Calu3 (cell line): Measurements from ENCODE around the gene LMX1A. TPM values are rescaled to one million over a fixed set of nuclear protein-coding genes. Genes with fewer than 3 reads are reported as not detected.

Experiments
- BruUV-seq: library from RNA; stranded (reverse); fragments of 400-500 nt; replicated peaks from 2 replicates; lab custom pipeline; 2021; lab: Mats Ljungman, UMichigan
- CTCF ChIA-PET: fragments of 300-600 bp; sonication (Branson Sonifier 250); formaldehyde crosslinking; loops from one replicate; lab custom pipeline; 2022; ENCODE audit warnings: antibody characterized with exemption; lab: Charles Lee
- DNase-seq: peaks from one replicate; pipeline ENCODE4 v3.0.0; 2022
- H3K27ac Mint-ChIP-seq: one replicate; pipeline ENCODE4 v1.8.0; 2022; ENCODE audit warnings: mixed read lengths; ENCODE audit not compliant: unreplicated experiment
- H3K27me3 Mint-ChIP-seq: one replicate; pipeline ENCODE4 v1.8.0; 2022; ENCODE audit warnings: mixed read lengths; ENCODE audit not compliant: unreplicated experiment
- H3K36me3 Mint-ChIP-seq: one replicate; pipeline ENCODE4 v1.8.0; 2022; ENCODE audit warnings: mild to moderate bottlenecking, moderate library complexity, mixed read lengths; ENCODE audit not compliant: insufficient read depth, unreplicated experiment
- H3K4me1 Mint-ChIP-seq: one replicate; pipeline ENCODE4 v1.8.0; 2022; ENCODE audit warnings: mild to moderate bottlenecking, low read depth, mixed read lengths; ENCODE audit not compliant: unreplicated experiment
- H3K4me3 Mint-ChIP-seq: one replicate; pipeline ENCODE4 v1.8.0; 2022; ENCODE audit warnings: mild to moderate bottlenecking, low read depth, moderate library complexity, mixed read lengths; ENCODE audit not compliant: unreplicated experiment
- H3K9me3 Mint-ChIP-seq: one replicate; pipeline ENCODE4 v1.8.0; 2022; ENCODE audit warnings: low read depth, mixed read lengths; ENCODE audit not compliant: unreplicated experiment
- CTCF ChIP-seq: fragments of 200-600 bp; IDR thresholded peaks from one replicate; pipeline ENCODE4 v1.8.0; 2022; ENCODE audit warnings: antibody characterized with exemption; ENCODE audit not compliant: unreplicated experiment
- intact Hi-C: fragments of 100-400 bp; cut with micrococcal nuclease; formaldehyde crosslinking; loops from one replicate; pipeline ENCODE4 v1.10.0; 2022; ENCODE audit not compliant: unreplicated experiment
- total RNA-seq: library from RNA; stranded (reverse); gene quantifications from 2 replicates; pipeline ENCODE4 v1.2.3, GENCODE V29; 2022

LMX1A gene
- total RNA-seq, 1 experiment from 2014 or later, result not detected

- no peak overlapping the region for H3K27ac Mint-ChIP-seq
- peaks cover 2% of the 10 kb centered on the region for H3K9me3 Mint-ChIP-seq
- H3K36me3 Mint-ChIP-seq, result no peaks in the 10 kb centered on the region
- no TSS peak for BruUV-seq
- peaks cover 92% of the 10 kb centered on the region for H3K27me3 Mint-ChIP-seq
- DNase-seq, result no peak
- TF ChIP-seq CTCF, result no peak
- H3K4me3 Mint-ChIP-seq, result no peak overlapping the region
- intact Hi-C loops, result no loop called here
- H3K4me1 Mint-ChIP-seq, result peaks cover 2% of the 10 kb centered on the region
- CTCF ChIA-PET, result interaction anchor here (1.7 kb wide), 1 partner anchor 12 kb away, joined by 4 read pairs; no protein-coding TSS in a partner anchor
These were observed 115.2 kb downstream of the LMX1A start for GRCh38 chr1:165241321-165241720.

GRCh38 chr1:165240492-165240891 is 116.0 kb downstream of the LMX1A start:
- H3K36me3 Mint-ChIP-seq, result no peaks in the 10 kb centered on the region
- BruUV-seq, result no TSS peak
- peaks cover 92% of the 10 kb centered on the region for H3K27me3 Mint-ChIP-seq

GRCh38 chr1:165239873-165240272 is 116.6 kb downstream of the LMX1A start:
- BruUV-seq, result no TSS peak
- no peak overlapping the region for H3K4me3 Mint-ChIP-seq

More at GRCh38 chr1:165240492-165240891, 116.0 kb downstream of the LMX1A start:
- no peak for TF ChIP-seq CTCF
- no peak overlapping the region for H3K27ac Mint-ChIP-seq
- H3K9me3 Mint-ChIP-seq, result peaks cover 2% of the 10 kb centered on the region
- H3K4me3 Mint-ChIP-seq, result no peak overlapping the region
- no peak for DNase-seq
- CTCF ChIA-PET, result interaction anchor here (1.7 kb wide), 1 partner anchor 13 kb away, joined by 4 read pairs; no protein-coding TSS in a partner anchor
- H3K4me1 Mint-ChIP-seq, result peaks cover 10% of the 10 kb centered on the region
- intact Hi-C loops, result no loop called here

GRCh38 chr1:165235777-165236291 is 120.7 kb downstream of the LMX1A start:
- Mint-ChIP-seq H3K36me3 (no peaks in the 10 kb centered on the region), H3K27ac (no peak overlapping the region), H3K4me1 (peaks cover 11% of the 10 kb centered on the region), H3K27me3 (peaks cover 93% of the 10 kb centered on the region), H3K9me3 (no peaks in the 10 kb centered on the region), H3K4me3 (peak overlapping the region; percentile 64)
- CTCF ChIA-PET, result interaction anchor here (0.6 kb wide), 2 partner anchors 431 to 679 kb away, joined by 3 to 7 read pairs; no protein-coding TSS in a partner anchor
- intact Hi-C loops, result no loop called here
- no peak for TF ChIP-seq CTCF
- BruUV-seq, result no TSS peak
- DNase-seq, result peak; percentile 25

More at GRCh38 chr1:165239873-165240272, 116.6 kb downstream of the LMX1A start:
- peaks cover 2% of the 10 kb centered on the region for H3K9me3 Mint-ChIP-seq
- H3K27ac Mint-ChIP-seq, result no peak overlapping the region
- CTCF ChIA-PET, result interaction anchor here (1.7 kb wide), 1 partner anchor 14 kb away, joined by 4 read pairs; no protein-coding TSS in a partner anchor
- no peaks in the 10 kb centered on the region for H3K36me3 Mint-ChIP-seq
- no peak for DNase-seq
- TF ChIP-seq CTCF, result no peak
- peaks cover 95% of the 10 kb centered on the region for H3K27me3 Mint-ChIP-seq
- intact Hi-C loops, result no loop called here
- H3K4me1 Mint-ChIP-seq, result peaks cover 11% of the 10 kb centered on the region
